T-helper 2 cell (primary cell): ENCODE data around the gene GDNF.

Source experiments
- DNase-seq, 5 experiments: peaks; one replicate each; pipeline versions ENCODE4 v3.0.0 to v3.0.0-alpha.2; 2012 to 2022

The GDNF gene

GRCh38 chr5:37846786-37847310 lies 7.0 kb upstream of the GDNF start:
- DNase-seq, result no peak

- no peak for DNase-seq
These were observed 4.2 kb upstream of the GDNF start for GRCh38 chr5:37844009-37844408.

GRCh38 chr5:37842048-37842447 lies 2.2 kb upstream of the GDNF start:
- no peak for DNase-seq

GRCh38 chr5:37841203-37841602 lies 1.4 kb upstream of the GDNF start:
- no peak for DNase-seq

GRCh38 chr5:37840053-37841034 lies 503 bp upstream of the GDNF start:
- DNase-seq, result no peak

GRCh38 chr5:37838933-37839341 lies 904 bp downstream of the GDNF start:
- DNase-seq, result no peak

- no peak for DNase-seq
These were observed 1.5 kb downstream of the GDNF start for GRCh38 chr5:37838152-37838932.

- peak in 2 of 5 experiments; percentile 48 to 66 for DNase-seq
These were observed 2.3 kb downstream of the GDNF start for GRCh38 chr5:37837414-37838032.

GRCh38 chr5:37836592-37837413 lies 3.0 kb downstream of the GDNF start:
- no peak for DNase-seq

GRCh38 chr5:37836235-37836591 lies 3.6 kb downstream of the GDNF start:
- DNase-seq, result no peak

- no peak for DNase-seq
These were observed 4.4 kb downstream of the GDNF start for GRCh38 chr5:37835380-37835973.

- no peak for DNase-seq
These were observed 5.1 kb downstream of the GDNF start for GRCh38 chr5:37834542-37835379.

GRCh38 chr5:37833990-37834389 lies 5.9 kb downstream of the GDNF start:
- DNase-seq, result no peak

GRCh38 chr5:37831821-37832534 lies 7.9 kb downstream of the GDNF start:
- no peak for DNase-seq

- DNase-seq, result no peak
These were observed 9.5 kb downstream of the GDNF start for GRCh38 chr5:37830348-37830747.

- no peak for DNase-seq
These were observed 14.4 kb downstream of the GDNF start for GRCh38 chr5:37825334-37825915.

GRCh38 chr5:37823433-37824152 lies 16.2 kb downstream of the GDNF start:
- DNase-seq, result no peak

- no peak for DNase-seq
These were observed 23.0 kb downstream of the GDNF start for GRCh38 chr5:37816883-37817282.

- DNase-seq, result no peak
These were observed 23.5 kb downstream of the GDNF start for GRCh38 chr5:37816331-37816730.
